HepG2 (cell line): Measurements from ENCODE around the gene YIPF1.

ENCODE experiments used
- JARID2 ChIP-seq: sonication (generic); formaldehyde crosslinking; IDR thresholded peaks from 2 replicates; pipeline ENCODE4 v1.8.1; 2023; ENCODE audit warnings: missing genetic modification reagents, inconsistent platforms; ENCODE audit not compliant: insufficient replicate concordance
- PCBP1 ChIP-seq: fragments of 200-400 bp; formaldehyde crosslinking; IDR thresholded peaks from 2 replicates; pipeline ENCODE4 v1.6.1; 2017; ENCODE audit warnings: mild to moderate bottlenecking, low read depth, low read length, borderline replicate concordance
- POLR2A ChIP-seq, 2 experiments: IDR thresholded peaks; 2 replicates each; pipeline ENCODE4 v1.6.1; 2011; ENCODE audit warnings: low read depth in 2 of 2, low read length in 2 of 2, mild to moderate bottlenecking in 1 of 2, moderate library complexity in 1 of 2; ENCODE audit not compliant: insufficient read depth in 1 of 2

GRCh38 chr1:53936430-53936829, 46.8 kb upstream of the YIPF1 start:
- TF ChIP-seq PCBP1 (no peak), JARID2 (CRISPR knock-in tag) (no peak), POLR2A (IDR thresholded peaks at IDR 0.05; ENCODE audit: insufficient read depth in 1 of 2, low read depth in 2 of 2, low read length in 2 of 2) (no peak)
